Astrocyte (in vitro differentiated cells and primary cell): ENCODE results near the gene TOR2A. TPM values are rescaled to one million over a fixed set of nuclear protein-coding genes. Genes with fewer than 3 reads are reported as not detected.

Experiments used
- DNase-seq: peaks from one replicate; pipeline ENCODE4 v3.0.0-alpha.2; 2010; ENCODE audit warnings: low read depth
- FAIRE-seq: peaks from 2 replicates; lab custom pipeline; 2011; peaks lifted over from hg19 to GRCh38; lab: Jason Lieb, UNC
- H2AFZ ChIP-seq: 2 replicates; pipeline ENCODE4 v1.6.0; 2012; ENCODE audit warnings: low read depth, low read length, inconsistent platforms
- H3K27ac ChIP-seq: 2 replicates; pipeline ENCODE4 v1.5.1; 2011; ENCODE audit warnings: low read depth, low read length, inconsistent platforms
- H3K27me3 ChIP-seq: 2 replicates; pipeline ENCODE4 v1.6.0; 2011; ENCODE audit warnings: low read length, inconsistent platforms; ENCODE audit not compliant: insufficient read depth
- H3K36me3 ChIP-seq: 2 replicates; pipeline ENCODE4 v1.5.1; 2011; ENCODE audit warnings: low read length, inconsistent platforms; ENCODE audit not compliant: insufficient read depth
- H3K4me1 ChIP-seq: 2 replicates; pipeline ENCODE4 v1.5.1; 2011; ENCODE audit warnings: low read length, inconsistent platforms; ENCODE audit not compliant: insufficient read depth
- H3K4me2 ChIP-seq: 2 replicates; pipeline ENCODE4 v1.6.0; 2012; ENCODE audit warnings: low read length, inconsistent platforms
- H3K4me3 ChIP-seq: 2 replicates; pipeline ENCODE4 v1.5.1; 2011; ENCODE audit warnings: low read depth, mild to moderate bottlenecking, low read length, inconsistent platforms; ENCODE audit not compliant: insufficient read depth
- H3K79me2 ChIP-seq: 2 replicates; pipeline ENCODE4 v1.6.0; 2012; ENCODE audit warnings: mild to moderate bottlenecking, low read length, inconsistent platforms; ENCODE audit not compliant: insufficient read depth
- H3K9ac ChIP-seq: 2 replicates; pipeline ENCODE4 v1.6.0; 2012; ENCODE audit warnings: mild to moderate bottlenecking, low read length, inconsistent platforms
- H3K9me3 ChIP-seq: 2 replicates; pipeline ENCODE4 v1.5.1; 2012; ENCODE audit warnings: low read depth, mild to moderate bottlenecking, low read length, inconsistent platforms; ENCODE audit not compliant: insufficient read depth
- H4K20me1 ChIP-seq: 2 replicates; pipeline ENCODE4 v1.6.0; 2012; ENCODE audit warnings: low read length, inconsistent platforms; ENCODE audit not compliant: insufficient read depth
- H3K27ac Mint-ChIP-seq: one replicate; pipeline ENCODE4 v1.8.0; 2021; ENCODE audit warnings: mild to moderate bottlenecking, mixed read lengths; ENCODE audit not compliant: unreplicated experiment
- H3K27me3 Mint-ChIP-seq: one replicate; pipeline ENCODE4 v1.8.0; 2021; ENCODE audit warnings: low read depth, mixed read lengths; ENCODE audit not compliant: unreplicated experiment
- H3K36me3 Mint-ChIP-seq: one replicate; pipeline ENCODE4 v1.8.0; 2021; ENCODE audit warnings: low read depth, mixed read lengths; ENCODE audit not compliant: unreplicated experiment
- H3K4me1 Mint-ChIP-seq: one replicate; pipeline ENCODE4 v1.8.0; 2021; ENCODE audit warnings: low read depth, mixed read lengths; ENCODE audit not compliant: unreplicated experiment
- H3K4me3 Mint-ChIP-seq: one replicate; pipeline ENCODE4 v1.8.0; 2021; ENCODE audit warnings: mild to moderate bottlenecking, moderate library complexity, mixed read lengths; ENCODE audit not compliant: unreplicated experiment
- H3K9me3 Mint-ChIP-seq: one replicate; pipeline ENCODE4 v1.8.0; 2021; ENCODE audit warnings: mild to moderate bottlenecking, mixed read lengths; ENCODE audit not compliant: unreplicated experiment
- CTCF ChIP-seq: IDR thresholded peaks from 2 replicates; pipeline ENCODE4 v1.5.1; 2011; ENCODE audit warnings: low read depth, mild to moderate bottlenecking, inconsistent platforms, low read length, moderate library complexity; ENCODE audit not compliant: insufficient read depth
- EZH2 ChIP-seq: IDR thresholded peaks from 2 replicates; pipeline ENCODE4 v1.6.1; 2012; ENCODE audit warnings: mild to moderate bottlenecking, low read length, inconsistent platforms; ENCODE audit not compliant: insufficient read depth
- total RNA-seq: library from RNA; stranded (reverse); gene quantifications from 2 replicates; pipeline ENCODE4 v1.2.1, GENCODE V29; 2021

TOR2A gene
- total RNA-seq, 1 donor from 2014 or later = 7.5 TPM

- FAIRE-seq (no peak), DNase-seq (no peak)
- Histone ChIP-seq H3K9me3 (no peaks in the 10 kb centered on the region), H2AFZ (no peak overlapping the region), H3K27me3 (peaks cover 18% of the 10 kb centered on the region), H3K4me1 (no peaks in the 10 kb centered on the region), H3K27ac (no peak overlapping the region), H3K4me2 (no peak overlapping the region), H3K9ac (no peak overlapping the region), H4K20me1 (peaks cover 18% of the 10 kb centered on the region), H3K4me3 (no peak overlapping the region), H3K79me2 (no peaks in the 10 kb centered on the region), H3K36me3 (no peaks in the 10 kb centered on the region)
- H3K36me3 Mint-ChIP-seq = peaks cover 5% of the 10 kb centered on the region
- no peaks in the 10 kb centered on the region for H3K9me3 Mint-ChIP-seq
- H3K4me3 Mint-ChIP-seq = no peak overlapping the region
- H3K4me1 Mint-ChIP-seq = no peaks in the 10 kb centered on the region
- H3K27me3 Mint-ChIP-seq = peaks cover 39% of the 10 kb centered on the region
- H3K27ac Mint-ChIP-seq = no peak overlapping the region
- TF ChIP-seq CTCF = no peak
- TF ChIP-seq EZH2 = no peak
Observed at GRCh38 chr9:127751269-127752054, 16.4 kb upstream of the TOR2A start.

GRCh38 chr9:127749090-127749787 is 14.1 kb upstream of the TOR2A start:
- Mint-ChIP-seq H3K27me3 (peaks cover 33% of the 10 kb centered on the region), H3K36me3 (peaks cover 5% of the 10 kb centered on the region), H3K4me1 (no peaks in the 10 kb centered on the region), H3K27ac (no peak overlapping the region), H3K4me3 (no peak overlapping the region), H3K9me3 (no peaks in the 10 kb centered on the region)
- DNase-seq (no peak), FAIRE-seq (no peak)
- Histone ChIP-seq H3K27ac (no peak overlapping the region), H3K36me3 (no peaks in the 10 kb centered on the region), H4K20me1 (peaks cover 18% of the 10 kb centered on the region), H3K27me3 (peaks cover 13% of the 10 kb centered on the region), H2AFZ (no peak overlapping the region), H3K9ac (no peak overlapping the region), H3K4me1 (no peaks in the 10 kb centered on the region), H3K9me3 (no peaks in the 10 kb centered on the region), H3K4me2 (no peak overlapping the region), H3K4me3 (no peak overlapping the region), H3K79me2 (no peaks in the 10 kb centered on the region)
- no peak for TF ChIP-seq CTCF
- TF ChIP-seq EZH2 = no peak
